Esophagus squamous epithelium (tissue), 4 donors: ENCODE results near the gene NCAM1.

Source experiments
- POLR2A ChIP-seq, 4 donors: fragments of 450-650 bp; IDR thresholded peaks; one replicate each; pipeline ENCODE4 v1.6.1; 2017; ENCODE audit warnings: antibody characterized with exemption in 4 of 4, mild to moderate bottlenecking in 4 of 4, moderate library complexity in 3 of 4
- TF ChIP-seq, protein P1 (sequence below), 6 experiments: fragments of 450-650 bp in 4 of 6; fragments of 200-600 bp in 2 of 6; sonication (generic) in 2 of 6; IDR thresholded peaks; one replicate each; pipeline ENCODE4 v1.5.1; 2016 to 2019; ENCODE audit warnings: antibody characterized with exemption in 6 of 6, mild to moderate bottlenecking in 4 of 6, moderate library complexity in 4 of 6

DNA sequence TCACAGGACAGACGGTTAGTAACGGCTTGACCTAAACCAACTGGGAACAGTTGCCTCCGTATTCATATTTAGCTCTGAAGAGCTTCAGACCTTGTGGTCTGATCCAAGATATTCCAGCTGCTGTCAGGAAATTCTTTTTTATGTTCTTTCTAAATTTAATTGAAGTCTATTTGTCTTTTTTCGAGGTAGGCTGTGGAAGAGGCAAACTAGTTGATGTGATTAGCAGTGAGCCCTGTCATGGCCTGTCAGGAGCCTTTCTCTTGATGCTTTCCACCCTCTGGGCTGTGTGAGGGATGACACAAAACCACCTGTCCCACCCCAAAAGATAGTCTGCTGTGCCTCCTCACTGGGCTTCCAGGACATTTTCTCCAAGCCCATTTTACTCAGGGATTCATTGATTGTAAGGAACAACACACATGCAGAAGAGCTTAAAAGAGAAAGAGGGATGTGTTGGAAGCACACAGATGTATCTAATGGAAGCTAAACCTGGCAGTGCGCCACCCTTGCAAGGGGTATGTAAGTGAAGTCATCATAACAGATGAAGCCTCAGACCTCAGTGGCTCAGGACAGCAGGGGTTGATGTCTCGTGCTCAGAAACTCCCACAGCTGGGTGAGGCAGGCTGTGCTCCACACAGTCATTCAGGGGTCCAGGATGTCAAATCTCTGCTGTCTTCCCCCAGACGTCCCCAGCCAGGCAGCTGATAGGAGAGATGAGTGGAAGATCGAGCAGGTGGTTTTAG, 170.0 kb downstream of the NCAM1 start:
- TF ChIP-seq, protein P1, sequence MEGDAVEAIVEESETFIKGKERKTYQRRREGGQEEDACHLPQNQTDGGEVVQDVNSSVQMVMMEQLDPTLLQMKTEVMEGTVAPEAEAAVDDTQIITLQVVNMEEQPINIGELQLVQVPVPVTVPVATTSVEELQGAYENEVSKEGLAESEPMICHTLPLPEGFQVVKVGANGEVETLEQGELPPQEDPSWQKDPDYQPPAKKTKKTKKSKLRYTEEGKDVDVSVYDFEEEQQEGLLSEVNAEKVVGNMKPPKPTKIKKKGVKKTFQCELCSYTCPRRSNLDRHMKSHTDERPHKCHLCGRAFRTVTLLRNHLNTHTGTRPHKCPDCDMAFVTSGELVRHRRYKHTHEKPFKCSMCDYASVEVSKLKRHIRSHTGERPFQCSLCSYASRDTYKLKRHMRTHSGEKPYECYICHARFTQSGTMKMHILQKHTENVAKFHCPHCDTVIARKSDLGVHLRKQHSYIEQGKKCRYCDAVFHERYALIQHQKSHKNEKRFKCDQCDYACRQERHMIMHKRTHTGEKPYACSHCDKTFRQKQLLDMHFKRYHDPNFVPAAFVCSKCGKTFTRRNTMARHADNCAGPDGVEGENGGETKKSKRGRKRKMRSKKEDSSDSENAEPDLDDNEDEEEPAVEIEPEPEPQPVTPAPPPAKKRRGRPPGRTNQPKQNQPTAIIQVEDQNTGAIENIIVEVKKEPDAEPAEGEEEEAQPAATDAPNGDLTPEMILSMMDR (IDR thresholded peaks at IDR 0.05) = no peak
- no peak for TF ChIP-seq POLR2A (IDR thresholded peaks at IDR 0.05)
